Large intestine (tissue), 3 donors: ENCODE results near the gene UNC93B1. TPM values are rescaled to one million over a fixed set of nuclear protein-coding genes. Genes with fewer than 3 reads are reported as not detected.

Experiments
- DNase-seq, 2 donors: peaks; one replicate each; pipeline versions ENCODE4 v3.0.0 to v3.0.0-alpha.2; 2013
- H3K27ac ChIP-seq: one replicate; pipeline ENCODE4 v1.5.1; 2013; ENCODE audit warnings: low read length
- H3K27me3 ChIP-seq: 2 replicates; pipeline ENCODE4 v1.6.1; 2013; ENCODE audit warnings: low read length; ENCODE audit not compliant: control insufficient read depth, insufficient read depth
- H3K36me3 ChIP-seq: 2 replicates; pipeline ENCODE4 v1.6.1; 2013; ENCODE audit warnings: low read length; ENCODE audit not compliant: control insufficient read depth, insufficient read depth
- H3K4me1 ChIP-seq: one replicate; pipeline ENCODE4 v1.6.1; 2013; ENCODE audit warnings: low read length; ENCODE audit not compliant: control insufficient read depth, insufficient read depth
- H3K4me3 ChIP-seq: one replicate; pipeline ENCODE4 v1.5.1; 2013; ENCODE audit warnings: low read length
- H3K9me3 ChIP-seq: one replicate; pipeline ENCODE4 v1.6.1; 2013; ENCODE audit warnings: mild to moderate bottlenecking, low read depth, low read length, moderate library complexity; ENCODE audit not compliant: control insufficient read depth
- WGBS: methylation state at CpG from one replicate; pipeline ENCODE4 v1.1.5; 2013; ENCODE audit warnings: low lambda C conversion rate; ENCODE audit not compliant: insufficient coverage; 5-methylcytosine and 5-hydroxymethylcytosine counted together
- polyA plus RNA-seq: library from polyadenylated mRNA; unstranded; fragments of 120-200 nt; gene quantifications from one replicate; pipeline ENCODE4 v1.2.1, GENCODE V29; 2013

UNC93B1 gene
- polyA plus RNA-seq, 1 donor: 20.1 TPM

DNA sequence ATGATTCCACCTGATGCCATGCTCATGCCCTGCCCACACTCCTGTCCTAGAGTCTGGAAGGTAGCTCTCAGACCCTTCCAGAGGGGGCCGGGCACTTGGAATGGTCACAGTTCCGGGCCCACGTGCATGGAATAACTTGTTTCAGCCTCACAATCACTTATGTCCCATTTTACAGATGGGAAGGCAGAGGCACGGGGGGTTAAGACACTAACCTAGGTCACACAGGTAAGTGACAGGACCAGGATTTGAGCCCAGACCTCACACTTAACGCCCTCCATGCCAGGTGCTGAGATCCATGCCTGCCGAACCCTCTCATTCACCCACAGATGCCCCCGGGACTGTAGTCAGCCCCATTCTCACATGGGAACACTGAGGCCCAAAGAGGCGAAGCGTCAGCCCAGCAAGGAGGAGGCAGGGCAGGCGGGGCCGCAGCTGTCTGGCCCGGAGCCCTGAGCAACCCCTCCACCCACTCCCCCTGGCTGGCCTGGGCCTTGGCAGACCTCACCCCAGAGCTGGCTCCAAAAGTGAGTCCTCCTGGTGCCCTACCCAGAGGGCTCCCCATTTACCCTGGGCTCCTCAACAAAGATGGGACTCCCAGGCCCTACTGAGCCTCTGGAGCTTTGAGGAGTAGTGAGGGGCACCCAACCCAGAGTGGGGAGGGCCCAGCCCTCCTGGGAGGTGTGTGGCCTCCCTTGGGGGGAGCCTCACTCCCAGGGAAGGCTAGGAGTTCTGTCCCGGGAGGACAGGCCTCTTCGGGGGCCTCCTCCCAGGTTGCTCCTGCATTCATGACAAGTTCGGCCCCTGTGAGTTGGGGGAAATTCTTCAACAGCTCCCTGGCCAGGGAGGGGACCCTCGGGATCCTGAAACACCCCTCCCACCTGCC, 3.8 kb upstream of the UNC93B1 start:
- H3K4me1 ChIP-seq: peaks cover 45% of the 10 kb centered on the region
- H3K27me3 ChIP-seq: no peaks in the 10 kb centered on the region
- no peaks in the 10 kb centered on the region for H3K36me3 ChIP-seq
- no peak overlapping the region for H3K27ac ChIP-seq
- H3K9me3 ChIP-seq: no peaks in the 10 kb centered on the region
- whole genome bisulfite sequencing: no CpG with 5 or more reads among the region's 16 CpGs
- H3K4me3 ChIP-seq: no peak overlapping the region
- DNase-seq: no peak

- no peaks in the 10 kb centered on the region for H3K9me3 ChIP-seq
- WGBS: no CpG with 5 or more reads among the region's 7 CpGs
- no peak for DNase-seq
- no peak overlapping the region for H3K4me3 ChIP-seq
- no peak overlapping the region for H3K27ac ChIP-seq
- H3K36me3 ChIP-seq: no peaks in the 10 kb centered on the region
- no peaks in the 10 kb centered on the region for H3K27me3 ChIP-seq
- peaks cover 42% of the 10 kb centered on the region for H3K4me1 ChIP-seq
Observed at GRCh38 chr11:68006606-68007166, 2.8 kb upstream of the UNC93B1 start.

DNA sequence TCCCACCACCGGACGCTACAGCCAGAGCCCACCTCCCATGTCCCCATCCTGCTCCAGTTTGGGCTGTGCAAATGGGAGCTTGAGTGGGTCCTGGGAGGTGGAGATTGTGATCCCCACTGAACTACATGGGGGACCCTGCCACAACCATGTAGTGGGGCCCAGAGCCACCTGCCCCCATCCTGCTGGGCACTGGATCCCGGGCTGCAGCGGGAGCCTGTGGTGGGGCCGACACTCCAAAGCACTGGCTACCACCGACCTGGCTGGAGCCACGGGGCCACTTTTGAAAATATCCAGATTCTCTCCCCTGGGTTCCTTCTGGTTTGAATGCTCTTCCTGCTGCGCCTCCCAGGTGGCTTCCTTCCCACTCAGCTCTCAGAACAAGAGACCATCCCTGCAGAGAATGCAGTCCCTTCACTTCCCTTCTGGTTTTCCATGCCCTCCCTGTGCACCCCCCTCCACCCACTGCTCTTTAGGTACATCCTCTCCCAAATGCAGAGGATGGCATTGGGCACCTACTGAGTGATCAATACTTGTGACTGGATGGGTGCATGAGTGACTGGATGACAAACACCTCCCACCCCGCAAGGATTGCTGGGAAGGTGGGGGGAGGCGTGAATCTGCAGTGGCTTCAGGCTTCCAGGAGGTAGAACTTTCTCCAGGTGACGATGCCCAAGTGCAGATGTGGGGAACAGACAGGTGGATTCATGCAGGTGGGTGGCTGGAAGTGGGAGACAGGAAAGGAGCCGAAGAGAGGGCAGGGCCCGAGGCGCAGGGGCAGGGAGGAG, 846 bp upstream of the UNC93B1 start:
- H3K9me3 ChIP-seq: no peaks in the 10 kb centered on the region
- no CpG with 5 or more reads among the region's 14 CpGs for WGBS
- peaks cover 23% of the 10 kb centered on the region for H3K4me1 ChIP-seq
- no peak for DNase-seq
- H3K27me3 ChIP-seq: no peaks in the 10 kb centered on the region
- no peak overlapping the region for H3K27ac ChIP-seq
- peak overlapping the region; percentile 33 for H3K4me3 ChIP-seq
- no peaks in the 10 kb centered on the region for H3K36me3 ChIP-seq

DNA sequence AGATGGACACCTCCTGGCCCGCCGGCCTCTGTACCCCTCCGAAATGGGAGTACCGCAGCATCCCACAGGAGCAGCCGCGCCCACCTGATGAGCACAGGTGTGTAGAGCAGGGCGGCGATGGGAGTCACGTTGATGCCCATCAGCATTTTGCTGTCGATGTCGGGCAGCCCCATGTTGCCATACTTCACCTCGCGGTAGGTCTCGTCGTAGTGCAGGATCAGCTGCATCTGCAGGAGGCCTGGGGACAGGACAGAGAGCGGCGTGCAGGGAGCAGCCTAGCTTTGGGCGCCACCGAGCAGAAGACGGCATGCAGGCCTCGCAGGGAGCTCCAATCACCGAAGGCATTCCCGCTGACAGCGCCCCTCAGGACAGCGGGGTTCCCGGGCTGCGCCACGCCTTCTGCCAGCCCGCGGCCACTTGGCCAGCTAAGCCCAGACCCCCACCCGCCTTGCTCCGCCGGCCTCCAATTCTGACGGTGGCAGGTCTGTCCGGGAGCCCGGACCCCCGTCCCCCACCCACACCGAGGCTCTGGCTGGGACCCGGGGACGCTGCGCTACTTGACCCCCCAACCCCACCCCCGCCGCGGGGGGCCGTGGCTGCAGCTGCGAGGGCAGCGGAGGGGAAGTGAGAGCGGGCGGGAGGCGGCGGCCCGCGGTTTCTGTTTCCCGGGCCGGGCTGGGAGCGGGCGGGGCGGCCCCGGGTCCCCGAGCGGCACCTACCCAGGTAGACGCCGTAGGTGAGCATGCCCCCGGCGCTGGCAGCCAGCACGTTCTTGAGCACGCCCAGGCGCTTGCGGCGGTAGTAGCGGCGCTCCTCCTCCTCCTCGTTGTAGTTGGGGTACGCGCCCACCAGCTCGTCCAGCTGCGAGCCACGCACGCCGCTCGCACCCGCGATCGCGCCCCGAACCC, 705 bp downstream of the UNC93B1 start:
- Histone ChIP-seq H3K27me3 (no peaks in the 10 kb centered on the region), H3K4me1 (peaks cover 8% of the 10 kb centered on the region), H3K4me3 (peak overlapping the region; percentile 48), H3K27ac (no peak overlapping the region), H3K9me3 (no peaks in the 10 kb centered on the region), H3K36me3 (no peaks in the 10 kb centered on the region)
- peak in 1 of 2 donors; percentile 57 for DNase-seq
- no CpG with 5 or more reads among the region's 86 CpGs for WGBS

- no peak for DNase-seq
- Histone ChIP-seq H3K27me3 (no peaks in the 10 kb centered on the region), H3K27ac (no peak overlapping the region), H3K36me3 (no peaks in the 10 kb centered on the region), H3K4me1 (peaks cover 4% of the 10 kb centered on the region), H3K9me3 (peaks cover 2% of the 10 kb centered on the region), H3K4me3 (no peak overlapping the region)
- no CpG with 5 or more reads among the region's 9 CpGs for WGBS
Observed at GRCh38 chr11:68002575-68002937, 1.3 kb downstream of the UNC93B1 start.

GRCh38 chr11:67999704-68000103, 4.2 kb downstream of the UNC93B1 start:
- Histone ChIP-seq H3K36me3 (no peaks in the 10 kb centered on the region), H3K27ac (no peak overlapping the region), H3K9me3 (peaks cover 9% of the 10 kb centered on the region), H3K27me3 (no peaks in the 10 kb centered on the region), H3K4me1 (peaks cover 17% of the 10 kb centered on the region), H3K4me3 (no peak overlapping the region)
- no peak for DNase-seq
- no CpG with 5 or more reads among the region's 5 CpGs for WGBS

GRCh38 chr11:67999201-67999629, 4.7 kb downstream of the UNC93B1 start:
- Histone ChIP-seq H3K27ac (no peak overlapping the region), H3K9me3 (peaks cover 9% of the 10 kb centered on the region), H3K4me3 (no peak overlapping the region), H3K36me3 (no peaks in the 10 kb centered on the region), H3K27me3 (no peaks in the 10 kb centered on the region), H3K4me1 (peaks cover 15% of the 10 kb centered on the region)
- no CpG with 5 or more reads among the region's 13 CpGs for WGBS
- DNase-seq: no peak

DNA sequence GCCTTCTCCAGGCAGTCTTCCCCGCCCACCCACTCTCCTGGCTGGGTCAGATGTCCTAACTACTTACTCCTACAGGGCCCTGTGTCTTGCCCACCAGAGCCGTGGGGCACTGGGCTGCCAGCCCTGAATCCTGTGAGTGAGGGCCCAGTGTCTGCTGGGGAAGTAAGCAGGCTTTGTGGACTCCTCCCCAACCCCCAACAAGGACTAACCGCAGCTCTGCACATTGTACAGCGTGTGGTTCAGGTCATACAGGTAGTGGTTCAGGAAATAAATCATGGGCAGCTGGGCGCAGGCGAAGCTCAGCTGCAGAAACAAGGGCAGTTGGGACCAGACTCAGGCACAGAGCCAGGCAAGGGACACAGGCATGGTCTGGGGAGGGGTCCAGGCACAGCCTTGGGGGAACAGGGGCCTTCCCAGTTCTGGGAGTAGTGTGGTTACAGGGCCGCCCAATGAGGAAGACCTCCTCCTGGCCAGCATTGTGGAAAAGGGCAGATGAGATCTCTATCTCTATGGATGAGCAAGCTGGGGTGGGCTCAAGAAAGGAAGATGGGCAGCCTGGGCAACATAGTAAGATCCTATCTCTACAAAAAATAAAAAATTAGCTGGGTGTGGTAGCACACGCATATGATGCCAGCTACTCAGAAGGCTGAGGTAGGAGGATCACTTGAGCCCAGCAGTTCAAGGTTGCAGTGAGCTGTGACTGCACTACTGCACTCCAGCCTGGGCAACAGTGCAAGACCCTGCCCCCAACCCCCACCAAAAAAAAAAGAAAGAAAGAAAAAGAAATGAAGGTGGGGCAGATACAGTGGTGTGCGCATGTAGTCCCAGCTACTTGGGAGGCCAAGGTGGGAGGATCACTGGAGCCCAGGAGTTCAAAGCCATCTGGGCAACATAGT, 5.5 kb downstream of the UNC93B1 start:
- no peak overlapping the region for H3K4me3 ChIP-seq
- H3K4me1 ChIP-seq: peaks cover 13% of the 10 kb centered on the region
- peaks cover 9% of the 10 kb centered on the region for H3K9me3 ChIP-seq
- H3K27ac ChIP-seq: no peak overlapping the region
- H3K27me3 ChIP-seq: no peaks in the 10 kb centered on the region
- no peaks in the 10 kb centered on the region for H3K36me3 ChIP-seq
- DNase-seq: no peak
- WGBS: no CpG with 5 or more reads among the region's 9 CpGs

GRCh38 chr11:67997475-67997921, 6.4 kb downstream of the UNC93B1 start:
- Histone ChIP-seq H3K4me3 (no peak overlapping the region), H3K27me3 (no peaks in the 10 kb centered on the region), H3K9me3 (peaks cover 9% of the 10 kb centered on the region), H3K4me1 (peaks cover 13% of the 10 kb centered on the region), H3K36me3 (no peaks in the 10 kb centered on the region), H3K27ac (peak overlapping the region; percentile 45)
- no CpG with 5 or more reads among the region's 29 CpGs for WGBS
- no peak for DNase-seq
